ENCODE results near the gene SMYD3.

SMYD3 gene

GRCh38 chr1:246506674-246507481, at the start of gene SMYD3:
SMYD3 (minus strand) TSS chr1:246507279.
- peak; percentile 81 for DNase-seq

GRCh38 chr1:246554201-246554600, 47.1 kb upstream of the SMYD3 start:
- no peak for DNase-seq

DNA sequence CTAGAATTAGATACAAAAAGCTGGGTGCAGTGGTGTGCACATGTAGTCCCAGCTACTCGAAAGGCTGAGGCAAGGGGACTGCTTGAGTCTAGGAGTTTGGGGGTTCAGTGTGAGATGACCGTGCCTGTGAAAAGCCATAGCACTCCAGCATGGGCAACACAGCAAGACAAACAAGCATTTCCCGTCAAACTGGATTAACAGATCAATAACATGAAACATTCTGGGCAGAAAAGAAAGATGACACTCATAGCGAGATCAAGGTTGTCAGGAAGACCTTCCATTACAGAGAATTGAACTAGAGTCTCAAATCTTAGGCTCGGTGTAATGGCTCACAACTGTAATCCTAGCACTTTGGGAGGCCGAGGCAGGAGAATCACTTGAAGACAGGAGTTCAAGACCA, 45.0 kb upstream of the SMYD3 start:
- DNase-seq = no peak

- no peak for DNase-seq
Observed at GRCh38 chr1:246550402-246550801, 43.3 kb upstream of the SMYD3 start.

GRCh38 chr1:246549665-246550064, 42.6 kb upstream of the SMYD3 start:
- DNase-seq = no peak

DNA sequence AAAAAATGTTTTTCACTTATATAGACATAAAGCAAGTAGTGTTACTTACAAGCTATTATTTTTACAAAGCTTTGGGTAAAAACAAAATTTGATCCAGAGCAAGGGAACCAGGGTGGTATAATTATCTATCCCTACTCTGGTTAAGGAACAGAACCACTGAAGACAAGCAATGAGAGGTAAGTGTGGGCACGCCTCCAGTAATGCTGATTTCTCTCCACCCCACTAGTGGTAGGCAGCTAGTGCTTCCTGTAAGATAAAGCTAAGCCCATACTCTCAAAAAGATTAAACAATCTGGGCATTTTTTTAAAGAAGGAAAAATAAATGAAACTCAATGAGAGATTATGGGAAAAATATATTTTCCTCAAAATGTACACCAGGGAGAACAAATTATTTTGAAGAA, 36.9 kb upstream of the SMYD3 start:
- DNase-seq = no peak

- DNase-seq = no peak
Observed at GRCh38 chr1:246540738-246541491, 33.8 kb upstream of the SMYD3 start.

DNA sequence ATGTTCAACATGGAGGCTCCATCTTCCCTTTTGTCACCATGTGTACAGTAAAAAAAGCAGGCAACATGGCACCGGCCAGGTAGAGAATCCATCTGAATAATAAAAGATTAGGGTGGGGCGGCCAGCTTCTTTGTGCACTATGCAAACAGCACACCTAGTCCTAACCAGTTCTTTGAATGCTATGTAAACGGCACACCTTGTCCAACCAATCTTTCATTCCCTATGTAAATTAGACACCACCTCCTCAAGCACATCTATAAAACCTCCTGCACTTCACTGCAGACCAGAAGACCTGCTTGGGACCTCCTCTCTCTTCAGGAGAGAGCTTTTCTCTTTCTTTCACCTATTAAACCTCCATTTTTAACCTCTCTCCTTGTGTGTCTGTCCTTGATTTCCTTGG, 30.8 kb upstream of the SMYD3 start:
- no peak for DNase-seq

GRCh38 chr1:246537441-246537840, 30.4 kb upstream of the SMYD3 start:
- no peak for DNase-seq

GRCh38 chr1:246534114-246534513, 27.0 kb upstream of the SMYD3 start:
- no peak for DNase-seq

GRCh38 chr1:246533371-246533905, 26.4 kb upstream of the SMYD3 start:
- no peak for DNase-seq

DNA sequence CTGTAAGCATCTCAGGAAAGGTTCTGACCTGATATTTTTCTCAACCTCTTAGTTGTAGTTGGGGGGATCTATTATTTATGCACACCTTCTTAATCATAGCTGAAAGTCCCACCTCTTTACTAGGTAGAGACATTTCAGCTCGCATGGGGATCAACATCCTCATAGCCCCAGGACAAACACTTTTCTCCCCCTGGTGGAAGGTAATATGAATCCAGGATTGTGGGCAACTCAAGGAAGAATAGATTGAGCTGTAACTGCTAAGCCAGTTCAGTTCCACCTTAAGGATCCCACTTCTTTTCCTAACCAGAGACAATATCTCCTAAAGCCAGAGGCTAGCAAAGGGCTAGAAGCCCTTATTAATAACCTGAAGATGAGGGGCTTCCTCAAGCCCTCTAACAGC, 25.4 kb upstream of the SMYD3 start:
- DNase-seq = no peak

DNA sequence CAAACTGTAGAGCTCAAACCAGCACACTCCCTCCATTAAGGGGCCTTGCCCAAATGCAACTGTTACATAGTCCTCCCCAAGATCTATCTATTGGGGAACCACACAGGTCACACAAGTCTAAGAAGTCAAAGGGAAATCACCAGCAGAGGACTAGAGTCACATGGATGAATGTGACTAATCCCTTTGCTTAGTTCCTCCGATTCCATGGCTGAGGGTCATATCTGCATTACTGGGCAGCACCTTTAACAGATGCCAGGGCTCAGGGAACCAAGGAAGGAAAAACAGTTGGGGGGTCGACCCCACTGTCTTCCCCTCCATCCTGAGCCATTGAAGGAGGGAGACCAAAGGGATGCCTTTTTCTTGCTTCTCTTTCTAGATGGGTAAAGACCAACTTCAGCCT, 23.4 kb upstream of the SMYD3 start:
- no peak for DNase-seq

DNA sequence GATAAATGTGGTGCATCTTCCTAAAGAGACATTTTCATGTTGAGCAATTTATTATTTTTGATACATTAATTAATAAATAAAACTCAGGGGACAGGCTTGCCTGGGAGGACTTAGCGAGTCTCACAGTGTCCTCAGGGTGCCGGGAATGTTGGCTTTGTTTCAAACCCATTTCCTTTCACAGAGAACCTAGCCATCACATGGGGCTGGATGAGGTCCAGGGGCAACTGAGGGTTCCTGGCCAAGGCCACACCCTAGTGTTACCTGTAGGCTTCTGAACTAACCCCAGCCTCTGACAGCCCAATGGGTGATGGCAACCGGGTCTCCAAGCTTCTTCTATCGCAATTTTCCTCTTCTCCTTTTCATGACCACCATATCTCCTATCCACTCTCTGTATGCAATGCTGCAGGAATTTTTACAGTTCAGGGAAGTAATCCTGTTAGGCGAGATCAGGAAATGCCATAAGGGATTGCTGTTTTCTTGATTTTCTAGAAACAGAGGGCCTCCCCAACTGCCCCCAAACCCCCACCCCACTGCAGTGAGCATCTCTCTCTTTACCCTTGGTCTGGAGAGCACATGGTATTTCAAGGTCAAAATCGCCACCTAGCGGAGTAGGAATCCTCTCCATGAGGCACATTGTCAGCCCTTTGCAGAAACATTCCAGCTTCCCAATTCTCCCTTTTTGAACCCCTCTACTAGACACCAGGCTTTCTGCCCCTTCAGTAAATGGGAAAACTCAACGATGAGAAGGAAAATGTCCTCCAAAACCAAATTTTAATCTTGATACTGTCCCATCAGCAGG, 22.1 kb upstream of the SMYD3 start:
- no peak for DNase-seq

DNA sequence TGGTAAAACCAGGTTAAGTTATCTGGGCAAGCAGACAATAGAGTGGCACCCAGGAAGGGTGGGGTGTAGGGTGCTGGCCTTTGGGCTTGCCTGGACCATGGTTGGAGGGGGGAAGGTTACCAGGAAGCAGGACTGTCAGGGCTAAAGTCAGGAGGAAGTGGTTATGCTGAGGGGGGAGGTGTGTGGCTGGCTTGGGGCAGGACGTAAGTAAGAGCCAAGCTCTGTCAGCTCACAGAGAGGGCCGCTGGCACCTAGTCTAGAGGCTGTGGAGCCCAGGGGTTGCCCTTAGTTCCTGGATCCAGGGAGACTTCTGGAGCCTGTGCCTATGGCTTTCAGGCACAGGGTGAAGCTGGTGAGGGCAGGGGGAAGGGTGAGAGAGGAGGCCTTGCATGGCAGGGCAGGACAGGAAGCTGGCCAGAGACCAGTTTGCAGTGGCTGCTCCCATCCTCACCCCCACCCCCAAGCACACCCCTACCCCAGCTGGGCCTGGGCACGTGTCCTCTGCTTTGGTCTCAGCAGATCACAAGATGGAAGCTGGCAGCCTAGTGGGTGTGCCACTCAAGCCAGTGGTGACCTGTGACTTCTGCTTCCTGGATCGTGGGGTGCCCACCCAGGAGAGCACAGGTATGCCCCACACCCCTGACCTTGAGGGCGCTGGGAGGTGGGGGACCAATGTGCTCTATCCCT, 20.5 kb upstream of the SMYD3 start:
- DNase-seq = no peak

- no peak for DNase-seq
Observed at GRCh38 chr1:246526915-246527314, 19.8 kb upstream of the SMYD3 start.

- no peak for DNase-seq
Observed at GRCh38 chr1:246526380-246526779, 19.3 kb upstream of the SMYD3 start.

DNA sequence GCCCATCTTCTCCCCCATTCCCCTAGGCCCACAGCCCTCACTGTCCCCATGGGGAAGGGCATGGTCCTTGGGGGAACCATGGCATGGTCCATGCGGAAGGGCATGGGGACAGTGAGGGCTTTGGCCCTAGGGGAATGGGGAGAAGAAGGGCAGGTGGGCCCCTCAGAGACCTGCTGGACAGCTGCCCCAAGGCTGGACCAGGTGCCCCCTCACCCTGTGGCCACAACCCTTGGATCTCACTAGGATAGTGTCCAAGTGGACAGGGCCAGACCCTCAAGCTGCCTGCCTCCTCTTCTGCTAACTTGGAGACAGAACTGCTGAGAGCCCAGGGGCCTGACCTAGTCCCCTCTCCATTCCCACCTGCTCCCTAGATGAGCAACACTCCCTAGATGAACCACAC, 12.4 kb upstream of the SMYD3 start:
- DNase-seq = no peak

DNA sequence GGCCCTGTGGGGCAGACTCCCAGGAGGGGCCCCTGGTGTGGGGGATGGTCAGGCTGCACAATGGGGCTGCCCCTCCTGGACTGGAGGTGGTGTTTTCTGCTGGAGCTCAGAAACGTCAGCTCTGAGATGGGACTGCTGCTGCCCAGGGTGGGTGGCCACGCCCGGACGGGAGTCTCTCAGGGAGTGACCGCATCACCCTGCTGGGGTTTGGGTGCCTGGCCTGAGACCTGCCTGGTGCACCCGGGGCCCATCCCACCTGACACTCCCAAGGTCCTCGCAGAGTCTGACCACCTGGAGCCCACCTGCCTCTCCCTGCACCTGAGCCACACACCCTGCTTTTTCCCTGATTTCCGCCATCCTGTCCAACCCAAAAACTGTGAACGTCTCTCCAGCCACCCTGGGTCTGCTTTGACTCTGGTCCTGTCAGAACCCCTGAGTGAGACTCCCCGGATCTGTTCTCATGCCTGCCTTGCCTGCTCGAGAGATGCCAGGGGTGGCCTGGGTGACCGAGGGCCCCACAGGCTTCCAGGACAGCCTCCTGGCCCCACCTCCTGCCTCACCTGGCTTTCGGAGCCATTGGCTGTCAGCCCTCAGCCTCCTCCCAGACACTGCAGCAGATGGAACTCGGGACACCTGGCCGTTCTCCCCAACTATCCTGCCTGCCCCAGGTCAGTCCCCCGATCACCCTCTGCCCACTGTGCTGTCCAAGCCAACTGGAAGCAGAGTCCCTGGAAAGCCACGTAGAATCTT, 11.6 kb upstream of the SMYD3 start:
- DNase-seq = no peak

- DNase-seq = no peak
Observed at GRCh38 chr1:246517391-246517790, 10.3 kb upstream of the SMYD3 start.

DNA sequence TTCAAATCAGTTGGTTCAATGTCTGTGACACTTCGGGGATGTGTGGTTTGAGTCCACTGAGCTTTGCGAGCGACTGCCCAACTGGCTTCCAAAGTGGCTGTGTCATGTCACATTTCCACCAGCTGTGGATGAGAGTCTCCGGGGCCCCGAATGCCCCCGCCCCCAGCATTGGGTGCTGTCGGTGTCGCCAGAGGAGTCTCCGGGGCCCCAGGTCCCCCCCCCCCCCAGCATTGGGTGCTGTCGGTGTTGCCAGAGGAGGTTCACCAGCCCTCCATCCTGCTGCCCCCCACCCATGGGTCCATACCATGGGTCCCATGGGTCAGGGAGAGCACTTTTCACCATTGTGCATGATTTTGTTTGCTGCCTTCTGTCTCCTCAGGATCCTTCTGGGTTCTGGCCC, 9.0 kb upstream of the SMYD3 start:
- DNase-seq = no peak
